ENCODE results near the gene ANTXR1.

The ANTXR1 gene

GRCh38 chr2:69177063-69177771, 164.2 kb downstream of the ANTXR1 start:
- DNase-seq (ENCODE audit: low read depth) = peak; percentile 87
- no peak for TF ChIP-seq CTCF (conservative IDR thresholded peaks at IDR 0.05; ENCODE audit: low read depth, low read length)
- H3K4me3 ChIP-seq (ENCODE audit: low read length) = no peak overlapping the region

GRCh38 chr2:69177785-69178636, 165.0 kb downstream of the ANTXR1 start:
- peak; percentile 99 for DNase-seq (ENCODE audit: low read depth)
- H3K4me3 ChIP-seq (ENCODE audit: low read length) = no peak overlapping the region
- no peak for TF ChIP-seq CTCF (conservative IDR thresholded peaks at IDR 0.05; ENCODE audit: low read depth, low read length)

GRCh38 chr2:69178756-69179155, 165.8 kb downstream of the ANTXR1 start:
- H3K4me3 ChIP-seq (ENCODE audit: low read length) = no peak overlapping the region
- DNase-seq (ENCODE audit: low read depth) = no peak
- no peak for TF ChIP-seq CTCF (conservative IDR thresholded peaks at IDR 0.05; ENCODE audit: low read depth, low read length)

GRCh38 chr2:69180227-69180626, 167.2 kb downstream of the ANTXR1 start:
- no peak for TF ChIP-seq CTCF (conservative IDR thresholded peaks at IDR 0.05; ENCODE audit: low read depth, low read length)
- H3K4me3 ChIP-seq (ENCODE audit: low read length) = no peak overlapping the region
- DNase-seq (ENCODE audit: low read depth) = no peak

- no peak for TF ChIP-seq CTCF (conservative IDR thresholded peaks at IDR 0.05; ENCODE audit: low read depth, low read length)
- H3K4me3 ChIP-seq (ENCODE audit: low read length) = no peak overlapping the region
- DNase-seq (ENCODE audit: low read depth) = no peak
These were observed 168.0 kb downstream of the ANTXR1 start for GRCh38 chr2:69180974-69181373.

GRCh38 chr2:69181806-69182427, 168.9 kb downstream of the ANTXR1 start:
- no peak for DNase-seq (ENCODE audit: low read depth)
- no peak overlapping the region for H3K4me3 ChIP-seq (ENCODE audit: low read length)
- TF ChIP-seq CTCF (conservative IDR thresholded peaks at IDR 0.05; ENCODE audit: low read depth, low read length) = no peak

Data from retinal pigment epithelial cell (primary cell).